HG03045 (cell line): ENCODE results near the gene TRANK1.

ENCODE experiments used
- ATAC-seq: cut with Tn5 transposase; IDR thresholded peaks from one replicate; pipeline ENCODE4 v1.9.1; 2021; ENCODE audit warnings: mild to moderate bottlenecking, moderate library complexity; ENCODE audit not compliant: unreplicated experiment

The TRANK1 gene

GRCh38 chr3:36811768-36812167 is 133.1 kb downstream of the TRANK1 start:
- ATAC-seq: no peak

- no peak for ATAC-seq
These were observed 140.4 kb downstream of the TRANK1 start for GRCh38 chr3:36804295-36805055.

- ATAC-seq: no peak
These were observed 141.6 kb downstream of the TRANK1 start for GRCh38 chr3:36803091-36803791.

GRCh38 chr3:36800533-36801116 is 144.2 kb downstream of the TRANK1 start:
- no peak for ATAC-seq

- no peak for ATAC-seq
These were observed 148.0 kb downstream of the TRANK1 start for GRCh38 chr3:36796881-36797280.

- no peak for ATAC-seq
These were observed 148.7 kb downstream of the TRANK1 start for GRCh38 chr3:36796161-36796560.

GRCh38 chr3:36795622-36796021 is 149.2 kb downstream of the TRANK1 start:
- no peak for ATAC-seq

- ATAC-seq: no peak
These were observed 152.5 kb downstream of the TRANK1 start for GRCh38 chr3:36792342-36792741.

- no peak for ATAC-seq
These were observed 154.1 kb downstream of the TRANK1 start for GRCh38 chr3:36790765-36791164.

- no peak for ATAC-seq
These were observed 157.6 kb downstream of the TRANK1 start for GRCh38 chr3:36786921-36787890.

- ATAC-seq: no peak
These were observed 160.7 kb downstream of the TRANK1 start for GRCh38 chr3:36784138-36784635.

- no peak for ATAC-seq
These were observed 167.2 kb downstream of the TRANK1 start for GRCh38 chr3:36777424-36778218.
